Vagina (tissue), 2 donors: ENCODE measurements around the gene ADAMTS2.

ENCODE experiments used
- CTCF ChIP-seq, 3 experiments: fragments of 450-650 bp in 2 of 3; fragments of 200-600 bp in 1 of 3; sonication (generic) in 1 of 3; IDR thresholded peaks; one replicate each; pipeline ENCODE4 v1.5.1; 2017 to 2019; ENCODE audit warnings: antibody characterized with exemption in 3 of 3, mild to moderate bottlenecking in 2 of 3, moderate library complexity in 2 of 3
- POLR2A ChIP-seq, 2 donors: fragments of 450-650 bp; IDR thresholded peaks; one replicate each; pipeline ENCODE4 v1.6.1; 2017; ENCODE audit warnings: antibody characterized with exemption in 2 of 2, mild to moderate bottlenecking in 2 of 2, moderate library complexity in 2 of 2

GRCh38 chr5:179127136-179128040 lies 217.9 kb downstream of the ADAMTS2 start:
- no peak for TF ChIP-seq CTCF (IDR thresholded peaks at IDR 0.05)
- TF ChIP-seq POLR2A (IDR thresholded peaks at IDR 0.05), result no peak
